NCI-H82 treated with DMSO at 0.1 percent for 48 hours (cell line): Measurements from ENCODE around the gene RANBP1.

Experiments used
- DNase-seq: peaks from one replicate; lab custom pipeline; 2025; ENCODE audit not compliant: unreplicated experiment; lab: John Stamatoyannopoulos, UW

Gene RANBP1

GRCh38 chr22:20088263-20088648 is 27.6 kb upstream of the RANBP1 start:
- DNase-seq, result no peak

GRCh38 chr22:20089226-20089976 is 26.5 kb upstream of the RANBP1 start:
- no peak for DNase-seq

GRCh38 chr22:20089977-20090729 is 25.8 kb upstream of the RANBP1 start:
- no peak for DNase-seq

- no peak for DNase-seq
Observed at GRCh38 chr22:20090730-20091240, 25.1 kb upstream of the RANBP1 start.

DNA sequence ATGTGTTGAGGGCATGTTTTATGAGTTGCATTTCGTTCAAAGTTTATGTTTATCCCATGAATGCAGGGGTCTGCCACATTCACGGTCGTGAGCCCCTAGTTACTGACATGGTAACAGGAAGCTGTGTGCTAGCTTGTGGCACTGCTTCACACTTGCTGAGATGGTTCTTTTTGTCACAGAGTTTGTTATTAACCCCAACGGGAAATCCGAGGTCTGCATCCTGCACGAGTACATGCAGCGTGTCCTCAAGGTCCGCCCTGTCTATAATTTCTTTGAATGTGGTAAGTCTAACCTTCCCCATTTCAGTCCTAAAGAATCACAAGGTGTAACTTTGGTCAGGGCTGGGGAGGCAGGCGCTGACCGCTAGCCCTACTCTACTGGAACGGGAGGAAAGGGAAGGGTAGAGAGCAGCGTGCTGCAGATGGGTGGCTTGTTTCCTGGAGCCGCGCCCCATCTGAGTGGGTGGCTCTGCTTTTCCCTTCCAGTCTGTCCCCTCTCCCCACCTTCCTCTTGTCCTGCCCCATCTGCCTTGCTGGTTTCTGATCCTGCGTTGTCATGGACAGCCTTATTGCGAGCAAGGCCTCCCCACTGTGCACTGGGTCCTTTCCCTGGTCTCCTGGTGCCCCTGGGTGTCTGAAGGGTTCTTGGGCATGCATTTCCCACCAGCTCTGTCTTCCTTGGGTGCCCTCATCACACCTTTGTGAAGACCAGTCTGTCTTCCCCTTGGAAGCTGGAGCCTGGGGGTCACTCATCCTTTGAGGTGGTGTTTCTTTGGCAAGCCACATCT is 24.0 kb upstream of the RANBP1 start:
- DNase-seq, result no peak

DNA sequence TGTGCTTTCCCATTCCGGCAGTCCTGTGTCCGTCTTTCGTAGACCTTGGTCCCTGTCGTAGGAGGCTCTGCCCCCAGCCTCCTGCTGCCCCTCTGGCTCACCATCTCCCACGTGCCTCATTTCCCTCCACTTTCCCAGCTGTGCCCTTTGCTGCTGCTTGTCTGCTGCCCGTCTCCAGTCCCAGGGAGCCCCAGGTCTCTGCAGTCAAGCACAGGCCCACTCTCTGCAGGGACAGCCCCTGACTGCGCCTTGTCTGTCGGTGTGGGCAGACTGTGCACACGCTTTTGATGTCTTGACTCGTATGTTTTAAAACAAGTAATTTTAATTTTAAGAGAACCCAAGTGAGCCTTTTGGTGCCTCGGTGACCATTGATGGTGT is 23.4 kb upstream of the RANBP1 start:
- no peak for DNase-seq

DNA sequence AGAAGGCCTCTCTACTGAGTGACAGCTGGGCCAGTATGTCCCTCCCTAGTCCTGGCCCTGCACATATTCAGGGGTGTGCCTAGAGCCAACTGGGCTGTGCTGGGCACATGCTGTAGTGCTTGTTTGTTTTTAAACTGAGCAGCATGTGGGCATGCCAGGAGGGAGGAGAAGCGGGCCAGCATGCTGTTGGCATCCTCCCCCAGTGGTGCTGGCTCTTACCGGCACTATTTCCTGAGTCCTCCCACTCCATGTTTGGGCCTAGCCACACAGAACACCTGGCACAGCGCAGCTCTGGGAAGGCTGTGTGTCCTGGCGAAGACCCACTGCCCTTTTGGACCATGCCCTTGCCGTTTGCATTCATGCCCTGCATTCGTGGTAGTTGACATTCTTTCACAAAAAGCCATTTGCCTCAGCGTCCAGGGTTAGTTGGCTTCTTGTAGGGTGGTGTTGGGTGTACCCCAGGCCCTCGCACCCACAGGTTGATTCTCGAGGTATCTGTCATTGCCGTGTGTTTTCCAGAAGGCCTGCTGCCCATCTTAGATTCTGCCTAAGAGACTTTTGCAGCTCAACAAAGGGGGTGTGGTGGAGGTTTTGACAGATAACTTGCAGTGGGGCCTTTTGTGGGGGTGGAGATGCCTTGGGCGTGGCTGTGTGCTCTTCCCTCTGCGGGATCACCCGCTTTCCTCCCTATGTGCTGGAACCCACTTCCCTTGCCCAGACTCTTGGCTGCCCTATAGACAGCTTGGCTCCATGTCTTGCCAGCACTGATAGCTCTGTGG is 22.3 kb upstream of the RANBP1 start:
- no peak for DNase-seq

GRCh38 chr22:20094197-20094807 is 21.6 kb upstream of the RANBP1 start:
- DNase-seq, result no peak

- no peak for DNase-seq
Observed at GRCh38 chr22:20095521-20095920, 20.4 kb upstream of the RANBP1 start.

- DNase-seq, result no peak
Observed at GRCh38 chr22:20096574-20097420, 19.1 kb upstream of the RANBP1 start.

DNA sequence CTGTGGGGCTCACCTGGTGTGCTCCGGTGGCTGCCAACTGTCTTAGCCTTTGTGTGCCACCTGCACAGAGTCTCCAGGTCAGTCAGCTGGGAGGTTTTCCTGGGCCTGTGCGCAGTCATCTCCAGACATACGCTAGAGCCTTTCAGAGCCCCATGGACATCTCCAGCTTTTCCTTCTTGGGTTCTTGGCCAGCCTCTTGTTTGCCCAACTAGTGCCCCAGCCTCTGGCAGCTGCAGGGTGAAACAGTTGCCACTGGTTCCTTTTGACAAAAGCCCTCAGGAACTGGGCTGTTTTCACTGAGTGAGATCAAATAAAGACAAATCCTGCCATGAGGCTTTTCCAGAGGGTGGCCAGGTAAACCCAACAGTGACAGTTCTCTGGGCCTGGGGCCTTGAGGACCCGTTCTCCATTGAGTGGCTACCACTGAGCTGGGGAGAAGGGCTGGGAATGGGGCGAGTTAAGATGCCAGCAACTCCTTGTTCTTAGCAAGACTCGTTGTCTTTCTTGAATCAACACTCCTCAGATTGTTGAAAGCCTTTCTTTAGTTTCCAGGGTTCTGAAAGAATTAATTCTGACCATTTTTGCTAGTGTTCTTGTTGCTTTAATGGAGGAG is 16.7 kb upstream of the RANBP1 start:
- DNase-seq, result no peak

- no peak for DNase-seq
Observed at GRCh38 chr22:20101638-20102037, 14.3 kb upstream of the RANBP1 start.

- DNase-seq, result no peak
Observed at GRCh38 chr22:20102203-20102780, 13.6 kb upstream of the RANBP1 start.

DNA sequence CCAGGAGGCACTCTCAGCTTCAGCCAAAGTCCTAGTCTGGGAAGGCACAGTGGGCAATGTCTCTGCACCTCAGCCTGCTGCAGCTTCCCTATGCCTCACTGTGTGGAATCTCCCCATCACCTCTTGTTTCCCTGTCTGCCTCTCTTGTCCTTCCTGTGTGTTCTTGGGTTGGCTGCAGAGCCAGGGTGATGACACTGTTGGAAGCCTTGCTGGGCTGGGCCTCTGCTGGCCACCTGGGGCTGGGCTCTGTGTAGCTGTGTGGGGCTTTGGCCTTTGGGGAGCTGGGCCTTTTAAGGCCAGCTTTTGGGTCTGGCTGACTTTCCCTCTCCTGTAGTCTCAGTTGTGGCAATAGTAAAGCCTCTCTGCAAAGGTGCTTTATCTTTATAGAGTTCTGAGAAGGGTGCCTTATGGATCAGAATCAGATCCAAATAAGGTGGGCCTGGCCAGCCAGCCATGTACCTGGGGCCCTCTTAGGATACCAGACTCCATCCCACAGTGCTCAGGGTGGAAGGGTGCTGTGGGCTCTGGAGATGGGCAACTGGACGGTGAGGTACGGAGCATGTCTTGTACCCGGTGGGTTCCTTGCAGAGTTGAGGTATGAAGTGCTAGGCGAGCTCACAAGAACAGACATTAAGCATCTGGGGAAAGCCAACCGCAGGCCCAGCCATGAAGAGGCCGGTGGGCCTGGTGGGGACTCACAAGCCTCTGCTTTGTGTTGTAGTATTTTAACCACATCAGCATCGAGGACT is 10.3 kb upstream of the RANBP1 start:
- no peak for DNase-seq

DNA sequence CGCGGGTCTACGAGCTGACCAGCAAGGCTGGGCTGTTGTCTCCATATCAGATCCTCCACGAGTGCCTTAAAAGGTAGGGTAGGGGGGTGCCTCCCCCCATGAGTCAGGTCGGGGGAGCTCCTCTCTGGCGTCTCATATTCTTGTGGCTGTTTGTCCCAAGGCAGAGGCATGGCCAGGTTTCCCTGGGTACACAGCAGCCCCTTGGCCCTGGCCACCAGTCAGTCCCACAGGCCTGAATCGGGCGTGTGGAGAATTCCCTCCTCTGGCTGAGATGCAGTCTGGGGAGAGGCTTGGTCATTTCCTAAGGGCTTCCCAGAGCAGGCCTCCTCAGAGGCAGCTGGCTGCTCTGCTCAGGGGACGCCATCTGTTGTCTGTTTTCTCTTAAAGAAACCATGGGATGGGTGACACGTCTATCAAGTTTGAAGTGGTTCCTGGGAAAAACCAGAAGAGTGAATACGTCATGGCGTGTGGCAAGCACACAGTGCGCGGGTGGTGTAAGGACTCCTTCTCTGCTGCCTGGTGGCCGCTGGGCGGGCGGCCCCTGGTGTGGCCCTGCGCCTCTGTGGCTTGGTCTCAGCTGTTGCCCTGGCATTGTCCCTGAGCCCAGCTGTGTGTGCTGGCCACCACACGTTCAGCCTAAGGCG is 9.6 kb upstream of the RANBP1 start:
- no peak for DNase-seq

DNA sequence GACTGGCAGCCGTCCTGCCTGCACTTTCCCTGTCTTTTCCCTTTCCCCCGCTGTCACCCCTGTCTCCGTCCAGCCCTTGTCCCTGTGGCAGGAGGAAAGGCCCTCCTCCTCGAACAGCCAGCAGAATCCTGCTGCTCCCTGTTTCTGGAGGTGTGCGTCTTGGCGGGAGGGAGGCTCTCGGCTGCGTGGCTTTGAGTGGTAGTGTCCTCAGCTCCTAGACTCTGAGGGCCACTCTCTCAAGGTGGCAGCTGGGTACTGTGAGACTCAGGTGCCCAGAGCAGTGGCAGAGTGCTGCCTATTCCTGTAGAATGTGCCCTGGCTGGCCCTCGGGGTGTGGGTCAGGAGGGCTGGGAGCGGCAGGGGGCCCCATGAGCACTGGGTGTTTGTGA is 9.1 kb upstream of the RANBP1 start:
- DNase-seq, result no peak

DNA sequence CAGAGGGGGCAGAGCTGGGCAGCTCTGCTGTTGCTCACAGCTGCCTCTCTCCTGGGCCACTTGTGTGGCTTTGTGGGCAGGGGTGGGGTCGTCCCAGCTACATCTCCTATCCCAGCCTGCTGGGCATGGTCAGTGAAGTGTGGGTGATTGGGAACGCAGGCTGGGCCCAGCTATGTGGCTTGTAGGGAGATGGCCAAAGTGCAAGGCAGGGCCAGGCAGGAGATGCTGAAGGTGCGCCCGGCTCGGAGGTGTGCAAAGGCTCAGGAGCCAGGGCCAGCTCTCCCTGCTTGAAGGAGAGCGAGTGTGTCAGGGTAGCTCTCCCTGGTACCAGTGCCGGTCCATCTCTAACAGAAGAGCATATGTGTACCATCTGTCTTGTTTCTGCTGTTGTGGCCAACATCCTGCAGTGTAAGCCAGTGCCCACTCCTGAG is 8.4 kb upstream of the RANBP1 start:
- no peak for DNase-seq
